EL (cell line): ENCODE data around the gene TOP3A.
A peak's percentile ranks its signal among the peaks of the same experiment; 100 is the strongest.
"Not testable (repeated sequence)": the region's sequence is repeated elsewhere in the genome, so short reads cannot be mapped to it uniquely, and the experiment has no call there.

Experiments used
- DNase-seq: peaks from one replicate; pipeline ENCODE4 v3.0.0-alpha.2; 2016

TOP3A gene

GRCh38 chr17:18323007-18323406 lies 8.2 kb upstream of the TOP3A start:
- peak; percentile 37 for DNase-seq

DNA sequence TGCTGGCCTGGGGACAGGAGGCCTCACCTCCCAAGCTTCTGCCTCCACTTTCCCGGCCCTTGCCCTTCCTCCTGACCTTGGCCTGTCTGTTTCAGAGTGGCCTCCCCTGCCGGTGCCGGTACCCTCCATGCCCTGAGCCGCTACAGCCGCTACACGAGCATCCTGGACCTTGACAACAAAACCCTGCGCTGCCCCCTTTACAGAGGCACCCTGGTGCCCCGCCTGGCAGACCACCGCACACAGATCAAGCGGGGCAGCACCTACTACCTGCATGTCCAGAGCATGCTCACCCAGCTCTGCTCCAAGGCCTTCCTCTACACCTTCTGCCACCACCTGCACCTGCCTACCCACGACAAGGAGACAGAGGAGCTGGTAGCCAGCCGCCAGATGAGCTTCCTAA lies 7.7 kb upstream of the TOP3A start:
- no peak for DNase-seq

GRCh38 chr17:18321309-18321708 lies 6.5 kb upstream of the TOP3A start:
- DNase-seq = no peak

DNA sequence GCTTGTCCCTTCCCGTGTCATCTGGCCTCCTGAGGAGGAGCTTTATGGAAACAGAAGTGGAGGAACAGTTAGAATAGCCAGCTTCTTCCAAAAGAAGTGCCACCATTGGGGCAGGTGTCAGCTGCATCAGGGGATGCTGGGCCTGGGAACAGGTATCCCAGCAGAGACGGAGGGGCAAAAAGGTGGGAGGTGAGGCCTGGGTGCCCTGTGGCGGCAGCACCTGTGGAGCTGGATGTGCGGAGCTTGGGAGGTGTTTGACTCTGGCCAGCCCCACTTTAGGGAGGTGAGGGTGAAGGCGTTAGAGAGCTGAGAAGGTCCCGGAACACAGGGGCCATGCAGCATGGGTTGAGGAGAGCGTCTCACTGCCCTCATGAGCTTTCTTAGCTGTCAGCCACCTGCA lies 5.5 kb upstream of the TOP3A start:
- no peak for DNase-seq

DNA sequence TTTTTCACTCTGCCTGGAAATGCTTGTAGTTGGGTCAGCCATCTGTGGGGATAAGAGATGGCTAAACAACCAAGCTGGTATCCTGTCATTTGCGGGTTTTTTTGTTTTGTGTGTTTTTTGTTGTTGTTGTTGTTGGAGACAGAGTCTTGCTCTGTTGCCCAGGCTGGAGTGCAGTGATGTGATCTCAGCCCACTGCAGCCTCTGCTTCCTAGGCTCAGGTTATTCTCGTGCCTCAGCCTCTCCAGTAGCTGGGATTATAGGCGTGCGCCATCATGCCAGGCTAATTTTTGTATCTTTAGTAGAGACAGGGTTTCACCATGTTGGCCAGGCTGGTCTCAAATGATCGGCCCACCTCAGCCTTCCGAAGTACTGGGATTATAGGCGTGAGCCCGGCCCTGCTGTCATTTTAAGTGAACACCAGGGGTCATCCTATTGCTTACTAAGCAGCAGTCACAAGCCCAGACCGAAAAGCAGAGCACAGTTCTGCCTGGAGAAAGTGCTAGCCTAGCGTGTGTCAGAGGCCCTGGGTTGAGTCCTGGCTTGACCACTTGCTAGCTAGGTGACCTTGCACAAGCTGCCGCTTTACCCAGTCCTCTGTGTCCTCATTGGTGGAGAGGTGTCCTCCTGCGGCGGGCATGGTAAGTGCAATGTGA lies 4.9 kb upstream of the TOP3A start:
- DNase-seq = peak; percentile 51

DNA sequence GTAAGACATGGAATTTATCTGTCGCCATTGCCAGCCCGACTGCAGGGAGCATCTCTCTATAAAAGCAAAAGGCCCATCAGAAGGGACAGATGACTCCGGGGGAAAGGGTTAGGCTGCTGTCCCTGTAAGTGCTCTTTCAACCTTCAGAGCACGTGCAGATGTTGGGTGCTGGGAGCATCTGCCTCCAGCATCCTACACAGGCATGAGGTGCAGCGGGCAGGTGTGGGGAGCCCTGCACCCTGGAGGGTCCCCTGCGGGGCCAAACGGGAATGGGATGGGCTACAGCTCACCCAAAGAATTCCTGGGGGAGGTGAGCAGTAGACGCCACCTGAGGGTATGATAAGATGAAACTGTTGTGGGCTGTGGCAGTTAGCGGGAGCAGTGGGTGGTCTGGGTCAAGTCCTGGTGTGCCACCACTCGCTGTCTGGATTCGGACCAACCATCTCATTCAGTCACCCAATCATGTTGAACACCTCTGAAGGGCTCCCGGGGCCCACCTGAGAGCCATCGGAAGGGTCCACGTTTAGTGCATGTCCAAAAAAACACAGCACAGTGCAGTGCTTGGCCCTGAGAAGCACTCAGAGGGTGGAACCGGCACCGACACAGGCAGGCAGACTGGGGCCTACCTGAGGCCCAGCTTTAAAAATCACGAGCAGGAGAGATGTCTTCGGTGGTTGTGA lies 4.1 kb upstream of the TOP3A start:
- no peak for DNase-seq

DNA sequence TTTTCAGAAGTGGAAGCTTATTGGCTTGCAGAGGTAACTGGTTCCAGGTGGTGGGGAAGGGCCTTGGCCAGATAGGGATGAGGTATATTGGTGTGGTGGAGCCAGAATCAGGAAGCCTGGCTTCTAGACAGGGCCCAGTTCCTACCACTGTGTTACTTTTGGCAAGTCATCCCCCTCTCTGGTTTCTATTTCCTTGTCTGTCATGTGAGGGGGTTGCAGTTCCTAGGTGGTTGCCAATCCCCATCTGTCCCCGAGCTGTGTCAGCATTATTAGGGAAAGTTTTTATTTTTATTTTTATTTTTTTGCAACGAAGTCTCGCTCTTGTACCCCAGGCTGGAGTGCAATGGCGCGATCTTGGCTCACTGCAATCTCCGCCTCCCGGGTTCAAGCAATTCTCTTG lies 3.3 kb upstream of the TOP3A start:
- DNase-seq = no peak

DNA sequence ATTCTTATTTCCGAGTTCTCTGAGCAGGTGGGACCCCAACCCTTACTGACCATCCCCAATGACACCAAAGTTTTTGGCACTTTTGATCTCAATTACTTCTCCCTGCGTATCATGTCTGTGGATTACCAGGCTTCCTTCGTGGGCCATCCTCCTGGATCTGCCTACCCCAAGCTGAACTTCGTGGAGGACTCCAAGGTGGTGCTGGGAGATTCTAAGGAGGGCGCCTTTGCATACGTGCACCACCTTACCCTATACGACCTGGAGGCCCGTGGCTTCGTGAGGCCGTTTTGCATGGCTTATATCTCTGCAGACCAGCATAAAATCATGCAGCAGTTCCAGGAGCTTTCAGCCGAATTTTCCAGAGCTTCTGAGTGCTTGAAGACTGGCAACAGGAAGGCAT lies 1.2 kb upstream of the TOP3A start:
- DNase-seq = no peak

DNA sequence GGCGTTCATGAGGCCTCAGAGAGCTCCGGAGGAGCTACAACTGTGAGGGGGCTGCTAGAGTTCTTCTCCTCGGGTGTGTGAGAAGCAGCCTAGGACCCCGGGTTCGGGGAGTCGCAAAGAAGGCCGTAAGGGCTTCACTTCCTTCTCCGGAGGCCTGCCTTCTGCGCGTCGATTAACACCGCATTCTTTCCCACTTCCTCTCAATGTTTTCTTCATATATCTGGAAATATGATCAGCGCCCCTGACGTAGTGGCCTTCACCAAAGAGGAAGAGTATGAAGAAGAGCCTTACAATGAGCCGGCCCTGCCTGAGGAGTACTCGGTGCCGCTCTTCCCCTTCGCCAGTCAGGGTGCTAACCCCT lies 748 bp upstream of the TOP3A start:
- DNase-seq = no peak

DNA sequence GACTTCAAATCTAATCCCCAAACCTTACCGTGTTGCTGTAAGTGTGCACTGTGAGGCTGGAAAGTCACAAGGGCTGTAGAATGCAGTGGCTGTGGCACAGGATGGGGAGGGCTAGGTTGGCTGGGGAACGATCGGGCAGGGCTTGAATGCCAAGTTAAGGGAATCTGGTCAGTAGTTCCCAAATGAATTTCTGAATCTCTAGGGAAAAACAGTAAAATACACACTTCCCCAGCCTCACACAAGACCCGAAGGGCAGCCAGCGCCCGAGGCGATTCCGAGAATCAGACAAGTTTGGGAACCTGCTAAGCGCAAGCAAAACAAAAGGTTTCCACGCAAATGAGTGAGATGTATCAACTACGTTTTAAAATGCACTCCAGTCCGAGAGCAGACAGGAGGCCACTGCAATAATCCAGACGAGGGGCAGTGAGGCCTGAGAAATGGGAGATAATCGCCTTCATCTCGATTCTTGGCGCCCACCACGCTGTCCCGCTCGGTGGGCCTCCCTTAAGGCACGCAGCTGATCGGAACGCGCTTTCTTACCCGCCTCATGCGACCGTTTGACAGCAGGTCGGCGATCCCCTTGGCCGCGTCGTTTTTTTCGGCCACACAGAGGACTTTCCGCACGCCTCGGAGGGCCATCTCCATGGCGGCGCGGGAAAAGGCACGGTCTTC lies 599 bp downstream of the TOP3A start:
- peak; percentile 25 for DNase-seq

GRCh38 chr17:18309202-18309601 lies 5.6 kb downstream of the TOP3A start:
- DNase-seq = no peak

DNA sequence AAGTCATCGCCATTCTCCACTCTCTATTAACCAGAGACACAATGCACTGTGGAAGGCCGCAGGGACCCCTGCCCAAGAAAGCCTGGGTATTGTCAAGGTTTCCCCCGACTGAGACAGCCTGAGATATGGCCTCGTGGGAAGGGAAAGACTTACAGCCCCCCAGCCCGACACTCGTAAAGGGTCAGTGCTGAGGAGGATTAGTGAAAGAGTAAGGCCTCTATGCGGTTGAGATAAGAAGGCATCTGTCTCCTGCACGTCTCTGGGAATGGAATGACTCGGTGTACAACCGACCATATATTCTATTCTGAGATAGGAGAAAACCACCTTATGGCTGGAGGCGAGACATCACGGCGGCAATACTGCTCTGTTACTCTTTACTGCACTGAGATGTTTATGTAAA lies 11.6 kb downstream of the TOP3A start:
- DNase-seq = not testable (repeated sequence)

DNA sequence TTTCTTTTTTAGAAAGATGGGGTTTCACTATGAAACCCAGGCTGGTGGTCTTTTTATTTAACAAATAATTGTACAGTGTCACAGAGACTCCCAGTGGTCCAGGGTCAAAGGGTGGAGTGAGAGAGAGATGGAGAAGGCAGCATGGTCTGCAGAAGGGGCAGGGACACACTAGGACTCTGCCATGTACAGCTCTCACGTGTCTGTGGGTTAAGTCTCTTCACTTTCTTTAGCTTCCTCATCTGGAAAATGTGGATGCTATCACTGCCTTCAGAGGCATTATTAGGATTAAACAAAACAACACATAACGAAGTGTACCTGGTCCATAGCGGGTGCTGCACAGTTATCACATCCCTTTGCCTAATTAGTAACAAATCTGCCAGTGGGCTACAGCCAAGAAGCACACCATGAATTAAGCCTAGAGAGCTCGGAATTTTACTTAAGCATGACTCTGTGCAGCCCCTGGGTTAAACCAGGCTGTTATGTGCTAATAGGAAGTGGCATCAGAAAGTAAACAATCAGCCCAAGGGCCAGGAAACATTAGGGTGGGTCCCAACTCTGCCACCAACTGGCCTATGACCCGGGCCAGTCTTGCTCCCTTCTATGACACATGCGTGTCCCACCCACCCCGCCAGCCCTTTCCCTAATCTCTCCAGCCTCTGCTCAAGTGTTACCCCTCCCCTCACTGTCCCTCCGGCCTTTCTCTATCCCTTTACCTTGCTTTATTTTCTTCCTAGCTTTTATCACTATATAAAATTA lies 13.9 kb downstream of the TOP3A start:
- no peak for DNase-seq

DNA sequence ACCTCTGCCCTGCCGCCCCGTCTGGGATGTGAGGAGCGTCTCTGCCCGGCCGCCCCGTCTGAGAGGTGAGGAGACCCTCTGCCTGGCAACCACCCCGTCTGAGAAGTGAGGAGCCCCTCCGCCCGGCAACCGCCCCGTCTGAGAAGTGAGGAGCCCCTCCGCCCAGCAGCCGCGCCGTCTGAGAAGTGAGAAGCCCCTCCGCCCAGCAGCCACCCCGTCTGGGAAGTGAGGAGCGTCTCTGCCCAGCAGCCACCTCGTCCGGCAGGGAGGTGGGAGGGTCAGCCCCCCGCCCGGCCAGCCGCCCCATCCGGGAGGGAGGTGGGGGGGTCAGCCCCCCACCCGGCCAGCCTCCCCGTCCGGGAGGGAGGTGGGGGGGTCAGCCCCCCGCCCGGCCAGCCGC lies 16.7 kb downstream of the TOP3A start:
- DNase-seq = not testable (repeated sequence)

- DNase-seq = no peak
These were observed 22.9 kb downstream of the TOP3A start for GRCh38 chr17:18291718-18292540.

DNA sequence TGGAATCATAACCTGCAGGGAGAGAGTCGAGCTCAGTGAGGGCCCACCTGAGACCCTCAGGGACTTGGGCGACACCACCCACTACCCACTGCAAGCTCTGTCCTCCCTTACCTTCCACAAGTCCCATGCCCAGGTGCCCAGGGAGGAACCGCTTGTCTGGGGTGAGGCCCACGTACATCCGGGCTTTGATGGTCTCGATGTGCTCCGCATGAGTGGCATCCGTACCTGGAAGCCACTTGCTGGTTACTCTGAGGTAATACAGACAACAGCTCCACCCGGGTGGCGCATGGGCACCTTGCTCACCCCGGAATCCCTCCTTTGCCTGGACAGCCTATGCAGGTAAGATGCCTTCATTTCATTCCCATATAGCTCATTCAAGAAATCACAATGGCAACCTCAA lies 29.5 kb downstream of the TOP3A start:
- no peak for DNase-seq

DNA sequence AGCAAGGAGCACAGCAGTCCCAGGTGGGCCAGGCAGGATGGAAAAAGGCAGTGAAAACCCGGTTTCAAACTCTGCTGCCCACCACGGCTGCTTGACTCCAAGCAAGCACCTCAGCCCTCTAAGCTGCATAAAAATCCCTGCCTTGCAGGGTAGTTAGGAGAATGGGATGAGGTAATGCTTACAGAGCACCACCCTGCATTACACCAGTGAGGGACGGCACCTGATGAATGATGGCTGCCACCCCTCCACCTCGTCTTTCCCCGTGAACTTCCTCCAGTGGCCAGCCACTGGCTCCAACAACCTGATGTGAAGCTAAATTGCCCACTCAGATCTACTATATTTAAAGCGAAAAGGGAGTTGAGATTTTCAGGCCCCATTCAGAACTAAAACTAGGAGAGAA lies 33.0 kb downstream of the TOP3A start:
- DNase-seq = no peak

DNA sequence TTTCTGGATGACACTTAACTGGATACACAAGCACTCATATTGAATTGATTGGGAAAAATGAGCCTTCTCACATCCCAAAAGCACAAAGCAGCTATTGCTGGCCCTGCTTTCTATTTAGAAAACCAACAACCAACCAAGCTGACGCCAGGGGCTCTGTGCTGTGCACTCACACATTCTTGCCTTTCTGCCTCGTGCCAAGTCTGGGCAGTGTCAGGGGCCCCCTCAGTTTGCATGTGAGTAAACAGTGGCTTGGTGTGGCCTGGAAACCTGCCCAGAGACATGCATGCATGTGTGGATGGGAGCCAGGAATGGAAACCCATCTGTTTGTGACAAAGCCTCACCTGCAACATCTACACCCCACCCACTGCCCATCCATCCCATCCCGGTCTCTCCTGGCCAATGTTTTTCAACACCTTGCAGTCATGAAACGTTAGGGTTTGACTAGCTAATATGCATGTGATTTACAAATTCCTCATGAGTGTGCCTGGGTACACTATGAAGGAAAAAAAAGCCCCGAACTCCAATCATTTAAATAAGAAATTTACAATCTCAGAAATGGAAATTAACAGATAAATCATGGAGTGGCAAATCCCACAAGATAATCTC lies 33.9 kb downstream of the TOP3A start:
- DNase-seq = no peak

DNA sequence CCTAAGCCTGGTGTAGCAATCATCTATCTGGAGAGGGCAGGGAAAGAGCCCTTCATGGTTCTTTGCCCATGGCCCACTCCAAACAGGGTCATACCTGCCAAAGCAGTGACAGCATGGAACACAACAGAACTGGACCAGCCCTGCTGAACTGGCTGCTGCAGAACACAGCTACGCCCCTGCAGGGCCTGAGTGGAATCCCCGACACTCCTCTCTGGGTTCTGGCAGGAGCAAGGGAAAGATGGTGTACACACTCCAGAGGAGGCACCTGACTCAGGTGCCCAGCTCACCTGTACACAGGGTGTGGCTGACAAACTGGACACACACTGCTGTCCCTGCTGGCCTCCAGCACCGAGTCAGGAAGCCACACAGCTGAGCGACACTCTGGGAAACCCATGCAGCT lies 34.5 kb downstream of the TOP3A start:
- no peak for DNase-seq

DNA sequence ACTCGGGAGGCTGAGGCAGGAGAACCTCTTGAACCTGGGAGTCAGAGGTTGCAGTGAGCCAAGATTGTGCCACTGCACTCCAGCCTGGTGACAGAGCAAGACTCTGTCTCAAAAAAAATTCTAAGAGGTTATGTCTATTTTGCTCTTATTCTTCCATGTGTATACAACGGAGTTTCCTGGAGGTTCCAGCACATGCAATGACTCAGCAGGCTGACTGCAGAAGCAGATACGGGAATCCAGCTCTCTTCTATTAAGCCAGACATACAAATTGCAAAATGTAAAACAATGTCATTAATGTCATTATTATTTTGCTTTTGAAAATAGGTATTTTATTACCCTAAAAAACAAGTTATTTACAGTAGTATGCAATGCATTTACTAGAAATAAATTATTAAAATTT lies 35.9 kb downstream of the TOP3A start:
- no peak for DNase-seq

DNA sequence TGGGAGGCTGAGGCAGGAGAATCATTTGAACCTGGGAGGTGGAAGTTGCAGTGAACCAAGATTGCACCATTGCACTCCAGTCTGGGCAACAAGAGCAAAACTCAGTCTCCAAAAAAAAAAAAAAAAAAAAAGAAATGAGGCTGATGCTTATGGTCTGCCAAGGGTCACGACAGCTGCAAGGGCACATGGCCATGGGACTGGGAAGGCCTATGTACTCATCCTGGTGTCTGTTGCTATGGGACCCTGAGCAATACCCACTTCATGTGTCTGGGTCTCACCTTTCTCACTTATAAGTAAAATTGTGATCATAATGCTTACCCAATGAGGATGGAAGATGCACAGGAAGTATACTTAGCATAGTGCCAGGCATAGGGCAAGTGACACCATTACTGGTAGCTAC lies 37.7 kb downstream of the TOP3A start:
- no peak for DNase-seq
